OCI-M2 (cell line): ENCODE data around the gene USPL1.

Experiments used
- DNase-seq: peaks from one replicate; lab custom pipeline; 2025; ENCODE audit not compliant: unreplicated experiment; lab: John Stamatoyannopoulos, UW

Gene USPL1

GRCh38 chr13:30654430-30654829, 36.7 kb downstream of the USPL1 start:
- no peak for DNase-seq

GRCh38 chr13:30656178-30656577, 38.5 kb downstream of the USPL1 start:
- no peak for DNase-seq

GRCh38 chr13:30659980-30660379, 42.3 kb downstream of the USPL1 start:
- DNase-seq = no peak

DNA sequence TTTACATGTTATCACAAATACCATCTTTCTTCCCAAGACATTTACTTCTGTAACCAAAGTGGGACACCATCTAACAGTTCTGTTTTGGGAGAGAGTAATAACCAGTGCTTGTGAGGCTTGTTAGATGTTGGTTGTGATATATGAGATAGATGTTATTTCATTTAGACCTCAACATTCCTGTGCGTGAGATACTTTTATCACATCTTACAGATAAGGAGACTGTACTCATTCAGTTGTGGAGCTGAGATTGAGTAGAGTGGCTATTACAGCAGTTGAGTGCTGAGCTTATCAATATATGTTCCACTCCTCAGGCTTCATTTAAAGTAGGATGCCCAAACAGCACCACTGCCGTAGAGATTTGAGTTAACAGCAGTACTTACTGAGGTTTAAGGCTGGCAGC, 43.1 kb downstream of the USPL1 start:
- no peak for DNase-seq

- DNase-seq = no peak
Measured at GRCh38 chr13:30664689-30665275, 47.1 kb downstream of the USPL1 start.

GRCh38 chr13:30665638-30666037, 47.9 kb downstream of the USPL1 start:
- no peak for DNase-seq

- DNase-seq = no peak
Measured at GRCh38 chr13:30666113-30666512, 48.4 kb downstream of the USPL1 start.

GRCh38 chr13:30667014-30667413, 49.3 kb downstream of the USPL1 start:
- DNase-seq = no peak

- DNase-seq = no peak
Measured at GRCh38 chr13:30668312-30668711, 50.6 kb downstream of the USPL1 start.

DNA sequence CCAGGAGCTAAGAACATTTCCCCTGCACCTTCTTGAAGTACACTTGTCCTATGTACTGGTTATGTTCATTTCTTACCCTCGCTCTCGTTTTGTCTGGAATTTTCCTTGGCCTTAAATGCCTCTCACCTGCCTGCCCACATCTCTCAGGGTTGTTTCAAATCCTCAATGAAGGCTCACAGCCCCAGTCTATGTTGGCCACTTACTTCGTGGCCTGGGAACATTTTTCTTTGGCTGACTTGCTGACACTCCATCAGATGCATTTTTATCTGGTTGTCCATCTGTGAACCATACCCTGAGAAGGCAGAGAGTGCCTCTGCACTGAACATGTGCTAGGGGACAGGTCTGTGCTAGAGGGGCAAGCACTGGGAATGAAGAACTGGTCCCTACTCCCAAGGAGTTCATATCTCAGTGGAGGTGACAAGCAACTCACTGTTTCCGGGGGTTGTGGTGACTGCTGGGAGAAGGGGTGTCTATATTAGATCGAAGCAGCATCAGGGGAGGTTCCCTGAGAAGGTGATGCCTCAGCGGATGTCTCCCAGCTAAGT, 53.6 kb downstream of the USPL1 start:
- DNase-seq = no peak

DNA sequence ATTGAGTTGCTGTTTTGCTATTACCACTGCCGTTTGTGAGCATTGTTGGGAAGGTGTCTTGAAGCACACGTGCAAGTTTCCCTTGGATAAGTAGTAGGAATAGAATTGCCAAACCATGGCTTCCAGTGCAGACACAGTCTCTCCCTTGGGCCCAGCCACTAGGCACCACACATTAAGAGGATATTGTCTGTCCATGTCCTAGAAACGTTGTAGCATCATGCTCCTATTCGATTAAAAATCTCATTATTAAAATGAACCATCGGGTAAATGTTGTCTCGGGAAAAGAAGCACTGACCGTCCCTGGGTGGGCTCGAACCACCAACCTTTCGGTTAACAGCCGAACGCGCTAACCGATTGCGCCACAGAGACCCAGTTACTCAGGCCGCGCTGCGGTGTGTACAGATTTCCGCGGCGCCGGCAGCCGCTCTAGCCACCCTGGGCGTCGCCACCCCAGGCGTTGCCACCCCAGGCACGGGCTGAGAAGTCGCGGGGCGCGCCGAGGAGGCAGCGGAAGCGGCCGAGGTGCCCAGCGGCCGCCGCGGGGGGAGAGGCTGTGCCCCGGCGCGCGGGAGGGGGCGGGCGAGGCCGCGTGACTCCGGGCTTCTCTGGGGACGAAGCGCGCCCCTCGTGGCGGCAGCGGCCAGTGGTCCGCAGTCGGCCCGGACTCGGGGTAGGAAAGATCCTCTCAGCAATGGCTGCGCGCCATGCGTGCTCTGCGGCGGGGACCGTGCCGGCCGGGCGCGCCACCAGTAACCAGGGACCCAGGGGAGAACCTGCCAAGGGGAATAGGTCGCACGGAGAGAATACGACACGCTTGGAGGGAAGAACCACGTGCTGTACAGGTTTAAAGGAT, 56.2 kb downstream of the USPL1 start:
- peak; percentile 76 for DNase-seq

DNA sequence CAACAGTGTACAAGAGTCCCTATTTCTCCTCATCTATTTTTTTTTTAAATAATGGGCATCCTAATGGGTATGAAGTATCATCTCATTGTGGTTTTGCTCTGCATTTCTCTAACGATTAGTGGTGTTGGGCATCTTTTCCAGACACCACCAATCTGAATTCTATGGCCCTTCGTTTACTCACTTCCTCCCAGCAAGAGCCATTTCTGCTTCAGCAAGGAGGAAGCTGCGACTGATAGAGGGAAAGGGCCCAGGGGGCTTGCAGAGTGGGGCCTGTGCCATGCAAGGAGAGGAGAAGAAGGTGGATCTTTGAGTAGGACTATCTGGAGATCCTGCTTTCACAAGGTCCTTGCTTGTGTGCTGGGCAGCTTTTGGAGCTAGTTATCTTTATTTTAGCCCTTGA, 58.0 kb downstream of the USPL1 start:
- no peak for DNase-seq

DNA sequence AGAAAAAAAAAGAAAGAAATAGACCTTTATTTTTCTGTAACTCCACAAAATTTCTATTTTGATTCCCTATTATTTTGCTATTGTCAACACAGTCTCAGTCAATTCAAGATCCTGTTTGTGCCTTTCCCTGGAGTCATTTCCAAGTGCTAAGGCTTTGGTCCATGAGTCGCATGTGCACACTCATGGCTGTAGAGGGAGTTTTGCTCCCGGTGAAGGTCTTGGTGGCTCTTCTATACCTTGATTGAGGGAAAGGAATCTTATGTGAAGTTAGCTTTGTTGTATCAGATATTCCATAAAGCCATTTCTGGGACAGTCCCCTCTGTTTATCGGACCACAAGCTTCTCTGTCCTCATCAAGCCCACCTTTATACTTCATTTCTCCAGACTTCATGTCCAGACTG, 59.0 kb downstream of the USPL1 start:
- DNase-seq = no peak

DNA sequence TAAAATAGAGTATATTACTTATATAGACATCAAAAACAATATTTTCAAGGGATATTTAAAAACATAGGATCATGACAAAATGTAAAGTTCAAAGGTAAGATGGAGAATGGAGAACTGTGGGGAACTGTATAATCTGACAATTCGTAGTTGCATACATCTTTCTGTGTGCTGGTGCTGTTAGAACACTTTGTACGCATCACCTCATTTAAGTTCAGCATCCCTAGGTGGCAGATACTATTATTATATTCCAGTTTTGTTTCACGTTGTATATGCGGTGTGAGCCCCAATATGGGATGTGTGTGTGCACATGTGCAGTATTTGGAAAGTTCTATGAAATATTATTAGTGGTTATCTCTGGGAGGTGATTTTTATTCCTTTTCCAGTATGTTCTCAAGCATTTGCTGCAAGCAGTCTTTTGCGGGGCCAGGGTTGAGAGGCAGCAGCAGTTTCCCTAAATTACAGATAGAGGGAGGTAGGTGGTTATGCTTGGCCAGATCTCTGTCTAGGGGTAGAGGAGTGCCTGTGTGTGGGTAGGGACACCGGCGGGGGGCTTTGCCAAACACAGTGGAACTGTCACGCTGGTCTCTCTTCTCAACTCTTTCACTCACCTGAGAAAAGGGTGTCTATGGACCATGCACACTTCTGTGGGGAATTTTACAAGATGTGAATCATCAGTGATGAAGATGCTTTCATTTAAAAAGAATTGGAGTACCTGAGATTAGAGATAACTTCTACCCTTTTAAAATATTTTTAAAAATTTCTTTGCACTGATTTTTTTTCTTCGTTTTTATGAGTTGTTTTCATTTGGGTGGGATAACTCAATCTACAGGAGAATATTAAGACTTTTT, 62.0 kb downstream of the USPL1 start:
- DNase-seq = no peak

DNA sequence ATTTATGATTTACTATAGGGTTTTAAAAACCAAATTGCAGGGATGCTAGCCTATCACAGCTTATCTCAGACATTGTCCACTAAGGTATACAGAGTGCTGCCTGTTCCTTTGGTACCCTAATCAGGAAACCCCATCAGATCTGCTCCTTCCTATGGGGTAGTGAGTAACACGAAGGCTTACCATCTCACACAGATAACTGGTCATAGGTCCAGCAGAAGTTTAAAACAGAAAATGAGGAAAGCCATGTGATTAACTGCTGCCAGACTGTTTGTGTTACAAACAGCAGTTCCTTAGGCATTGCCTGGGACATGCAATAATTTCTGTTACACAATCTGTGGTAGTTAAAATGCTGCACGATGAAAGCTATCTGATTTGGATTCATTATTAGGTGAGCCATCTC, 64.1 kb downstream of the USPL1 start:
- no peak for DNase-seq

DNA sequence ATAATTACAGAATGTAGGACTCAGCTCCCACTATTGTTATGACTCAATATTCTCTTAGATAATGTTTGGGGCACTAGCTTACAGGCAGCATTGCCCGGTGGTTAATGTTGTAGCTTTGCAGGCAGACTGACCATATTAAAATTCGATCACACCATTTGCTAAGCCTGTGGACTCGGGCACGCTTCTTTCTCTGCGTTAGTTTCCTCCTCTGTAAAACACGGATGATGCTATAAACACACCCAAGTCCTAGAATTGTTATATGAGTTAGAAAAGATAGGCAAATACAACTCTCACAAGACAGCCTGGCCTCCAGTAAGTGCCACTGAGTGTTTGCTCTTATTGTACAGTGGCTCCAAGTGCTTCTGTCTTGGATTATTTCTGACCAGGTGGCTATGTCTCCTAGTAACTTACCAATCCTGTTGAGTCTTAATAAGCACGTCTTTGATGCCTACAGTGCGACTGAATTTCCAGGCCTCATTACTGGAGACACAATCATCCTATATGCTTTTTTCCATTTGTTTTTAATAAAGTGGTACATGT, 67.7 kb downstream of the USPL1 start:
- DNase-seq = no peak

GRCh38 chr13:30685987-30686386, 68.3 kb downstream of the USPL1 start:
- no peak for DNase-seq

DNA sequence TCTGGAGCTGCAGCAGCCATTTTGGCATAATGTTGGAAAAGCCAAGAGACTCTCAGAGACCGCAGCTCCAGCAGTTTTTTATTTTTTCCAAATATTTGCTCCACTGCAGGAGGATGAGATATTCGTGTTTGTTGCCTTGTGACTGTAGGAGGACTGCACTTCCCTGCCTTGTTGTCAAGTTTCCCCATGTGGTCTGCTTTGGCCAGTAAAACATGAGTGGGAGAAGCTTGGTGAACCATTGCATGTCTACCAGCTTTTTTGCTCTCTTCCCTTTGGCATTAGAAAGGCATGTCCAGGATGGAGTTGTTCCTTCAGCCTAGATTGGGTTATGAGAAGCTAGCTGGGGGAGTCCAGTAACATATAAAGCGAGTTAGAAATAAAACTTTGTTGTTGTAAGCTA, 69.9 kb downstream of the USPL1 start:
- DNase-seq = no peak

DNA sequence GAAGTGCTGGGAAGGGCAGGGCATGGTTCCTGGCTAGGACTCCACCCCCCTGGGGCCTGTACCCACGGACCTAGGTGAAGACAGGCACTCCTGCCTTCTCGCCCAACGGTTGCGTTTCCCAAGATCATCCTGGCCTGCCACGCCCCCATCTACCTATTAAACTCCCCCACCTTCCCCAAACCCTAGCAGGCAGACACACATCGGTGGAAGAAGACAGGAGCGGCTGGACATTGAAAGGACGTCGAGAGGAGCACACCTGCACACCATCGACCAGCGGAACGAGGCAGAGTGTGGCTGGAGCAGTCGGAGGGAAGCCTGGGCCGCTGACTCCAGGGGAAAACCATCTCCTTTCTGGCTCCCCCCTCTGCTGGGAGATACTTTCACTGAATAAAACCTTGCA, 72.0 kb downstream of the USPL1 start:
- no peak for DNase-seq

DNA sequence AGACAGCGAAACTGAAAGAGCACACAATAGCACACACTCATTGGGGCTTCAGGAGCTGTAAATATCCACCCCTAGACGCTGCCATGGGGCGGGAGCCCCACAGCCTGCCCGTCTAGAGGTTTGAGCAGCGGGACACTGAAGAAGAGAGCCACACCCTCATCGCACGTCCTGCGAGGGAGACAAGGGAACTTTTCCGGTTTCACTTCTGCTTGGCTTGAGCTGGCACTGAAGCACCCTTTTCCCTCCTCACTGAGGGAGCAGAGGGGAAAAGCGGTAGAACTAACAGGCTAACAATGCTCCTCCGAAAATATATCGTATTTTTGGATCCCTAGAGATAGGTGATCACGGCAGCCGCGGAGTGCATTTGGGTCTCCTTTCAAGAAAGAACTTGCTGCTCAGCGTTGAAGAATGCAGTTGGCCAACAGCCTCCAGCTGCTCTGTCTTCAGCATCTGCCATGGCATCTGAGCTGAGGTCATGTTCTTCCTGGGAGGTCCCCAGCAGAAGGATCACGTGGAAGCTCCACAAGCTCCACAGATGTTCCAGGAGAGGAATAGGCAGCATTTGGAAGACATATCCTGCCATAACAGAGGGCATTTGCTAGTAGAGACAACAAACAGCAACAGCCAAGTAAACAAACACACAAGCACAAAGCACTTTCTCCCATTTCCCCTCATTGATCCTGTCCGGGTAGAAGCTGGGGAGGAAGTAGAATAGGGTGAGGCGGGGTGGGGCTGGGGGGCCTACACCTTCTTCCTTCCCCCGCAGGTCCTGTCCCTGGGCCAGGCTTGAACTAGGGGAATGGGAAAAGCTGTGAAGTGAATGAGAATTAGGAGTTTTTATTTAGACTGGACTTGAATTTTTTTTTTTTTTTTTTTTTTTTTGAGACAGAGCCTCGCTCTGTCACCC, 72.8 kb downstream of the USPL1 start:
- DNase-seq = peak; percentile 59
